AG08396 (cell line): ENCODE data around the gene C8B.
A peak's percentile ranks its signal among the peaks of the same experiment; 100 is the strongest.

Experiments used
- DNase-seq: peaks from one replicate; pipeline ENCODE4 v3.0.0; 2012; ENCODE audit warnings: low spot score, mixed read lengths

The C8B gene

DNA sequence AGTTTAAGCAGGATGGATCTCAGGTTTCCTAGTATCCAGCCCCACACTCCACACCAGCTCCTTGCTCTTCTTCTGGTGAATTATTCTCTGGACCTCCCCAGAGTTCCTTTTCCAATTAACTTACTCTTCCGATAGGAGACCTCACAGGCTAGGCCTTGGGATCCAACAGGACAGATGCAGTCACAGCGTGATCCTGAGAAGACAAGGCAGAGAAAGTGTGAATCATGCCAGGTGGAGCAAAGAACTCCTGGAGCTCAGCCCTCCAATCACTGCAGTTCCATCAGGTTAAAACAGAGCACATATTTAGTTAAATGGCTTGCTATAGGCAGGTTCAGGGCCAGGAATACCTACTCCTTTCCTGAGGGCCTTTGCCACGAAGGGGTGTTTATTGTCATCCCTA, 34.1 kb downstream of the C8B start:
- no peak for DNase-seq

DNA sequence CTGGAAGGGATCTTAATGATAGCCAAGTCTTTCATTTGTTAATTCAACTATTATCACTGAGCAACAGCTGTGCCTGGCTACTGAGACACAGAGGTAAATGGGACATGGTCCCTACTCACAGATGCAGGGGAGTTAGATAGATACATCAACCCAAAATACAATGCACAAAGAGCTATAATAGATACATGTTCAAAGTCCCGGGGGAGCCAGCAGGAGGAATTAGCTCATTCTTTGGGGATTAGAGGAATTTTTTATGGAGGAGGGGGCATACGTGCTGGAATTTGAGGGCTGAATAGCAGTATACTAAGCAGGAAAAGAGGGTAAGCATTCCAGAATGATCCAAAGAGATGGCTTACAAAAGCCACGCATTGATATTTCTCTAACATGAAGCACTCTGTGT, 34.6 kb downstream of the C8B start:
- DNase-seq: no peak

DNA sequence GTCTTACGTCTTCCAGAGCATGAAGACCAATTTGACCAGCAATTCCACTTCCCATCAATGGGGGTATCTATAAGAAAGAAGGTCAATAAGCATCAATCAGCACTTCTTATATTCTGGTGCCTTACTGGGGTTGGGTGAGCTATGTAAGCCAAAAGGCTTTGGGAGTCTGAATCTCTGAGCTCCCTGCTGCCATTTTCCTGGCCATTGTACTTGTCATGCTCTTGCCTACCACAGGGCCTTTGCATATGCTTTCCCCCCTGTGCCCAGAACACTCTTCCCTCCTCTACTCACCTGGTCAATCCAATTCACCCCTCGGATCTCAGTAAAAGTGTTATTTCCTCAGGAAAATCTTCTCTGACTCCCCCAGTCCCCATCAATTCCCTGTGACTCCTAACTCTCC, 36.3 kb downstream of the C8B start:
- DNase-seq: no peak

DNA sequence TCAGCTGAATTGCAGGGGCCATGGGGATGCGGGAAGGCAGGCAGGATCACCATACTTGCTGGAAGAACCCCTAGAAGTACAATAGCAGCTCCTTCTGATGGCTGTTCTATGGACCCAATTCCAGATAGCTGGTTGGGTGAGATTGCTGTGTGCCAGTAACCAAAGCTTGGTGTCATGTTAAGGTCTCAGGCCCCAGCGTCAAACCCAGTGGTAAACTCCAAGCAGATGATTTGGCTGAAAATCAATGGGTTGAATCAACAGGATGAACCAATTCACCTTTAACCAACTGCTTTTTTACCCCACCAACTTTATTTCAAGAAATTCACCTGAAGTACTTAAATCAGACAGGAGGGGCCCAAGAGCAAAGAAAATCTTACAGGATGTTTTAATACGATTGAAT, 37.8 kb downstream of the C8B start:
- no peak for DNase-seq

DNA sequence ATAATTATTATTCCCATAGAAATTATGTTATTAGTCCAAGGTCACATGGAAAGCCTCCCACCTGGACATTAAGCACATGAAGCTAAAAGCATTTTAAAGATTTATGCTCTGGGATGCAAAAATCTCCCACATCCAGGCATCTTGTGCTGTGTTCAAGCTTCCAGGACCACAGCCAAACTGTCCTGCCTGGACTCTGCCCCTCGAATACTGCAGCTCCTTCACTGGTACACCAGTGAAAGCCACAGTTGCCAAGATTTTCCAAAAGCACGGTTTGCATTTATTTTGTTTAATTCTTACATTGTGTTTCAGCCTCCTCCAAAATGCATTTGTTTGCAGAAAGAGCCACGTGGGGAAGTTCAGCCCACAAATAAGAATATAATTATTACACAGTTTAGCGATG, 38.6 kb downstream of the C8B start:
- DNase-seq: no peak

DNA sequence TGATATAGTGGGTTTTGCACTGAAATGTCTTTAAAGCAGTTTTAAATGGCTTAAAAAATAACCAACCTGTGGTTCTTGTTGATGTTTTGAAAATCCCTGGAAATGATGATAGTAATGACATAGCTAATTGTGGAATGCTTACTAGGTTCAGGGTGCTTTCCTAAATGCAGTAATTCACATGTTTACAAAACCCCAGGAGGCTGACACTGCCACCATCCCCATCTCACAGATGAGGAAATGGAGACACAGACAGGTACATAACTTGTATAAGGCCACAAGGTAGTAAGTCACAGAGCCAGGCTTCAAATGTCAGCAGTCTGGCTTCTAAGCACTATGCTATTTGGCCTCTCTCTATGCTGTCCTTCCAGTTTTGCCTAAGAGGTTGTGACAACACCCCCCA, 40.6 kb downstream of the C8B start:
- no peak for DNase-seq

DNA sequence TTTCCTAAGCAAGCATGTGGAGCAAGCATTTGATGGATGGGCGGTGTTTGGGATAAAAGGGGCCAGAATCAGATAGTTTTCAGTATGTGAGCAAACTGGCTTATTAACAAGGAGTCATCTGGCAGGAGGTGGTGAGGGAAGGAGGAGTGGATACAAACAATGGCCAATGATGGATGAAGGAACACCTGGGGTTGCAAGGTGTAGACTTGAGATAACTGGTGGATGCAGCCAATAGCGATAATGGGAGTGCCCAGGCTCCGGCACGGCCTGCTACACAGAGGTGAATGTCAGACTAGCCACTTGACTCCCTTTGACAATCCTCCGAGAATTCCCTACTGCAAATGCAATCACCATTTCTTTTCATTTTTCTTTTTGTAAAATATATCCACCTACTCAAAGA, 41.7 kb downstream of the C8B start:
- DNase-seq: no peak

DNA sequence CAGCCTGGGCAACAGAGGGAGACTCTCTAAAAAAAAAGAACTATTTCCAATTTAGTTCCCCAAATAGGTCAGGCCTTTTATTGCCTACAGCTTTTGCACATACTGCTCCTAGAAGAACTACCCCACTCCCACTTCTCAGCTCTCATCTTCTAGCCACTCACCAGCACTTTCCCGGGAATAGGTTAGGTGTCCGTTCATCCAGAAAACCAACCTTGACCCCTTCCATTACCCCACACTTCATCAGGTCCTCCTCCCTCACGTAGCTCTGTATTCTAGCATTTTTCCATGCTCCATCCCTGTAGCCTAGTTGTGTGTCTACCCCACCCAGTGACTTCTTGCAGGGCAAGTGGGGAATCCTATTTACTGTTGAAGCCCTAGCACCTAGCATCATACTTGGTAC, 42.6 kb downstream of the C8B start:
- no peak for DNase-seq

DNA sequence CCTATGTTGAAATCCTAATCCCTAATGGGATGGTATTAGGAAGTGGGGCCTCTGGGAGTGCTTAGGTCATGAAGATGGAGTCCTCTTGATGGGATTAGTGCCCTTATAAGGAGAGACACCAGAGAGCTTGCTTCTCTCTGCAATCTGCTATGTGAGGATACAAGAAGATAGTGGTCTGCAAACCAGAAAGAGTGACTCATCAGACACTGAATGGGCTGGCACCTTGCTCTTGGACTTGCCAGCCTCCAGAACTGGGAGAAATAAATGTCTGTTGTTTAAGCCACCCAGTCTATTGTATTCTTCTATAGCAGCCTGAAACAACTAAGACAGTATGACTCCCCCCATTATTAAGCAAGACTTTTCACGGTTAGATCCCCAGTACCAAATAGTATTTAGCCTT, 43.3 kb downstream of the C8B start:
- DNase-seq: no peak

DNA sequence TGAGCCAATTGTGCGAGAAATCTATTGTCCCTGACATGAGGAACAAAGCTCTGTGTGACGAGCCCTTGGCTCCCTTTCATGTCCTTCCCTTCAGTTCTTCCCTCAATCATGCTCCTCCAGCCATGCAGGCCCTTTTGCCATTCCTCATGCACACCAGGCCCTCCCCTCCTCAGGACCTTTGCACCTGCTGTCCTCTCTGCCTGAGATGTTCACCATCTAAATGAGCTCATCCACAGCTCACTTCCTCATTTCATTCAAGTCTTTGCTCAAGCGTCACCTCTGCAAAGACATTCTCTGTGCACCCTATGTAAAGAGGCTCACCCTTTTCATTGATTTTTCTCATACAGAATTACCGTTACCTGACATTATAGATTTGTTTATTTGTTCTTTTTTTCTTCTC, 43.7 kb downstream of the C8B start:
- DNase-seq: no peak

DNA sequence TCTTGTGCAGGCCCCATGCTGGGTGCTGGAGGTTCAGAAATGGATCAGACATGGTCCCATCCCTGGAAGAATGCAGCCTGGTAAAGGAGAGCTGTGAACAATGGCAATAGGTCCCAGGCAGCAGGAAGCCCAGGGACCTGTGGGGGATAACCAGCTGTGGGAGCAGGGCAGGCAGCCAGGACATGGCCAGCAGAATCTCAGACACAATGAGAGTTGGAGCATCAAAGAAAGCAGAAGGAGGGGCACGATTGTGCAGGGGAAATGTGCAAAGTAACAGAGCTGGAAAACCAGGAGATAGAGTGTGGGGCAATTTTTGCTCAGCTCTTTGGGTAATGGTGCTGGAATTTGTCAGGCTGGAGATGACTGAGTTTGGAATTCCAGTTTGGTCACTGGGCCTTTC, 44.3 kb downstream of the C8B start:
- no peak for DNase-seq

DNA sequence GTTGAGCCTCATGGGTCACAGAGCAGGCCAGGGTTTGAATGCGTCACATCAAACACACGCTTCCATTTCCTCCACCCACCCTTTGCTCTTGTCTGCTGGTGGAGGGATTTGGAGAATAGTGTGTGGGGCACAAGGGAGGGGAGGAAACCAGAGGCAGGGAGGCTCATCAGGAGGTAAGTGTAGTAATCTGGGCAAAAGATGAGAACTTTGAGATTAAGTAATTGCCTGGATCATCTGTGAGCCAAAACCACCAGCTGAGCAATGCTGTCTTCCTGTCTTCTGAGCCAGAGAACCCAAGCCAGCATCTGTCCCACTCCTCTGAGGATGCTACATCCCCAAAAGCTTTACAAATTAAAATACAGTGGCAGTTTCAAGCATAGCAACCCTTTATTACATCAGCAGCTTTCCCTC, 45.2 kb downstream of the C8B start:
- no peak for DNase-seq

DNA sequence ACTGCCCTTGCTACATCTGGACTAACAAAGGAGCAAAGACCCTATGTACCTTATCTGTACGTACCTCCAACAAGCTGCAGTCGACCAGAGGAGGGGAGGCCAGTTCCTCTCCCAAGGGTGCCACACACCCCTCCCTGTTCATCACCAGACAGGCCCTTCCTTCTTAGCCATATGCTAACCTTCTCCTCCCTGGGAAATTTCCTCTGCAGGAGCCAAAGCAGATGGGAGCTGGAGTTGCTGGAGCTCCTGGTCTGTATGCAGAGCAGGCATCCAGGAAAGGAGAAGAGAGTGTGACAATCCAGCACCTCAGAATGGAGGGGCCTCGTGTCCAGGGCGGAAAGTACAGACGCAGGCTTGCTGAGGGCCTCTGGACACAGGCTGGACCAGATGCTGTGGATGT, 48.5 kb downstream of the C8B start:
- DNase-seq: no peak

DNA sequence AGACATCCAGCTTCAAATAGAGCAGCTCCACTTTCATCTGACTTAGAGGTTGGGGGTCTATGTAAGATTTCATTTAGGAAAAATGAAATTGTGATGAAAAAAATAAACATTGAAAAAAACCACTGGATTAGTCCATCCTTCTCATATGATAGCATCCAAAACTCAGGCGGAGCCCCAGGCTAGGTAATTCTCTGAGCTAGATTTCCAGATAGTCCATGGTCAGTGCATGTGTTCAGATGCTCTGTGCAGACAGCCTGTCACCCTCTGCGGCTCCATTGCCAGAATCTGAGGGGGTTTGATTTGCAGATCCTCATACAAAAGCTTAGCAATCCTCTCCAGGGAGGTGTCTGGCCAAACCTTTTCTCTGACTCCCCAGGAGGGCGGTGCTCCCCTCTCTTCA, 49.2 kb downstream of the C8B start:
- no peak for DNase-seq

DNA sequence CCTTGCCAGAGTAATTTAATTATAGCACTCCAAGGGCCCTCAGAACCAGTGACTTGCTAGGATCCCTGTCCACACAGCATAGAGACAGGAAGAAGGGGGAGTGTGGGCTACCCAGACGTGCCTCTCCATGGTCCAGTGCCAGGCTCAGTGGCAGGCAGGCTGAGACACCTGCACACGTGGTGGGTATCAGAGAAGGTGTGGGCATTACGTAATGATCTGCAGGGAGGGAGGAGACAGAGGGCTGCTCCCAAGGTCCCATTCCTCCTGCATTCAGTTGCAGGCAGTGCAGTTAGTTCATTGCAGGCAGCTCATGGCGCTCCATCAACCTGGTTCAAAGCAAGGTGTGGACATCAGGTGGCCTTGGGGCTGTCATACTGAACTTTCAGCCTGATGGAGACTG, 49.9 kb downstream of the C8B start:
- DNase-seq: no peak

DNA sequence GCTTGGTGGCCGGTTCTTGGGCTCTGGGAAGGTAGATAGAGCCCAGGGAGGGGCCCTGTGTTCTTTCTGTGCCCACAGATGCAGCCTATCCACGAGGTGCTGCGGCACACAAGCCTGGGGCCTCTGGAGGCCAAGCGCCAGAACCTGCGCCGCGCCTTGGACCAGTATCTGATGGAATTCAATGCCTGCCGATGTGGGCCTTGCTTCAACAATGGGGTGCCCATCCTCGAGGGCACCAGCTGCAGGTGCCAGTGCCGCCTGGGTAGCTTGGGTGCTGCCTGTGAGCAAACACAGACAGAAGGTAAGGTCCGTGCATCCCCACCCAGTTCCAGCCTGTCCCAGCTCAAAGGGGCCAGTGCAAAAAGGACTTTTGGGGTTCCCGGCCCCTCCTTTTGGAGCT, 53.5 kb downstream of the C8B start:
- DNase-seq: no peak

DNA sequence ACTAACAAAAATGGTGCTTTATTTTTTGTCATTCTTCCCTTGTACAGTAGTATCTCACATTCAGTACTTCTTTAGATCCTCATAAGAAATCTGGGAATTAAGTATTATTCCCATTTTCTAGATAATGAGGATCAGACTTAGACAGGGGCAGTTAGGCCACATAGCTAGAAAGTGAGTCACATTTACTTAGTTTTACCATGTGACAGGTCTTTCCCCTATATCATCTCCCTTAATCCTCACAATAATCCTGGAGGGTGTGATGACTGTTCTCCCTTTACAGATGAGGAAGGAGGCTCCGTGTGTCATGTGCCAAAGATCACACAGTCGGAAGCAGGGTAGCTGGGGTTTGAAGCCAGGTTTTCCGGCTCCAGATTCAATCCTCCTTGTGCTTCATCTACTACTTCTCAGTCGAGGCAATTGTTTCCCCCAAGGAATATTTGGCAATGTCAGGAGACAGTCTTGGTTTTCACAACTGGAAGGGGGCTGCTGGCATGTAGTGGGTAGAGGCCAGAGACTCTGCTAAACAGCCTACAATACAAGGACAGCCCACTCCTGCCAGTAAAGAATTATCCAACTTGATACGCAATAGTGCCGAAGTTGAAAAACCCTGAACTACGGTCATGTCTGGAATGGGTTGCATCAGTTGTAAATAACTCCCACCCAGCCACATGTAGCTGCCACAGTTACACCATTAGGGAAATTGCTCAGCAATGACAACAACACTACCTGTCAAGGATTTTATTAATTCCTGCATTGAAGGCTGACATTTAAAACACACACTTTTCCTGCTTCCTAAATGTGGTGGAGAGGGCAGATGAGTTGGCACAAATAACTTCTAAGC, 54.5 kb downstream of the C8B start:
- no peak for DNase-seq

DNA sequence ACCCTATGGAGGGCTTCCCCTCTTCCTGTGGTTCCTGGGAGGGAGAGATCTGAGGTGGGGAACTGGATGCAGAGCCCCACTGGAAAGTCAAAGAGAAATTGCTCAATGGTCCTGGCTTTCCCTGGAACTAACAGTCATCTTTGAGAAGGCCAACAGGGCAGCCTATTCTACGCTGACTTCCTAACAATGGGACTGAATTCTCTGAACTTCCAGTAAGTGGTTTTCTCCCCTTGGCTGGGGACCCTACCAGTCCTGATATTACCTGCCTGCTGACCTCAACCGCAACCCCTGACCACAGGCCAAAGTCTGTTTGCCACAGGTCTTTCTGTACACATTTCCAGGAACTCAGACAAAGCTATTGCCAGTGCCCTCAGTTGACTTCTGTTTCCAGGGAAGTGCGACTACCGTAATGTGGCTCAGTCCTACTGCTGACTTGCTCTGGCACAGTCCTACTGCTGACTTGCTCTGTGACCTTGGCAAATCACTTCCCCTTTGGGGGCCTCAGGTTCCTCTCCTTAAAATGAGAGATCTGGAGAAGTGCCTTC, 55.3 kb downstream of the C8B start:
- DNase-seq: no peak

DNA sequence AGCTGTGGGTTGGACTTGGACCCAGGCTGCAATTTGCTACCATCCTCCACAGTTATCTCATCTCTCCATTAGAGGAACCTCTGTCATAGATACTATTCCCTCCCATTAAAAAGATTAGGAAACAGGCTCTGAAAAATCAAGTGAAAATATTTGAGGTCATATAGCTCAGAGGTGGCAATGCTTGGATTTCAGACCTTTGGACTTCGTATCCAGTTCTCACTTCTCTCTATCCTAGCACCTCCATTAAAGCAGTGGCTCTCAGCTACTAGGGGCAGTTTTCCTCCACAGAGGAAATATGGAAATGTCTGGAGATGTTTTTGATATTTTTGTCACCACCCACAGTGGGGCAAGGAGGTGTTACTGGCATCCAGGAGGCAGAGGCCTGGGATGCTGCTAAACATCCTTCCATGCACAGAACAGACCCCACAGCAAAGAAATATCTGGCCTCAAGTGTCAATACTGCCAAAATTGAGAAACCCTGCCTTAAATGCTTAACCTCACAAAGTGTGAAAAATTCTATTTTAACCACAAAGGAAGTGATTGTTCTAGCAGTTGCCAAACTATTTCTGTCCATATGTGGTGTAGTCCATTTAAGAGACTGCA, 57.1 kb downstream of the C8B start:
- no peak for DNase-seq

DNA sequence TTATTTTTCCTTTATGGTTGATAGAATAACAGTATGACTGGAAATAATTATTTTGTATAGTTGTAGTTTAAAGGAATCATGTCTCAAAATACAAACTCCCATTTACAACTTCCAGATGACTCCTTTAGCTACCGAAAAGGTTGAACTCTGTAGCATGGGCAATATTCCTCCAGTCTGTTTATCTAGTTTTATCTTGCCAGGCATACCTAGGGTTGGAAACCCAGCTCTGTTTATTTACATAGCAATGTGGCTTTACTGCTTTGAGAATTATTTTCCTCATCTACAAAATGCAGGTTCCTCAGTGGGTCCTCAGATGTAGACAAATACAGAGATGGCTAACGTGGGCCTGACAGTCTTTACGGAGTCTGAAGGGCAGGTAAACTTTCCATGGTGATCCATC, 60.1 kb downstream of the C8B start:
- no peak for DNase-seq

DNA sequence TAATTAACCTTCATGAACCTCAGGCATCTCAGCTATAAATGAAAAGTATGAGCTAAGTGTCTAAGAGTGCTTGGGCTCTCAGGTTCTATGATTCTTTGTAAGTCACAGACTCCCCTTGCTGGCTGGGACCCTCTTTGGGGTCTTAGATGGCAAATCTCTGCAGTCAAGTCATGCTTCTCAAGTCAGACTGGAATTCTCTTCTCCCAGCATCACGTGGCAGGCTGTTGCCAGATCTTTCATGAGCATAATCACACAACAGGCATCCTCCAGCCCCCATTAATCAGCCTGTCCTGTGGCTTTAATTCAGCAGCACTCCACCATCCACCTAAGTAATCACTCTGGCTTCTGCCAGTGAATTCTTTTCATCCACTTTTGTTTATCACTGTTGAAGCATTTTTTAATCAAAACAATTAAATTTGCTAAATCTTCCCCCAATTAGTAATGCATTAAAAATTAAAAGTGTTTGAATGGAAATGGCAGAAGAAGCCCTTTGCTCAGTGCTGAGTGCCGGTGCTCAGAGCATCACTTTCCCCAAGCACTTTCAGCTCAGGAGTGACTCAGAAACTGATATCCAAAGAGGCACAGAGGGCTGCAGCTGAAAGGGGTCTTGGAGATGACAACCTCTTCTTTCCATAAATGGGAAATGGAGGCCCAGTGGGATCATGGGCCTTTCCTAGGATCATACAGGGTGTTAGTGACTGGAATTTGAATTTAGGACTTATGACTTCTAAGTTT, 61.0 kb downstream of the C8B start:
- no peak for DNase-seq

DNA sequence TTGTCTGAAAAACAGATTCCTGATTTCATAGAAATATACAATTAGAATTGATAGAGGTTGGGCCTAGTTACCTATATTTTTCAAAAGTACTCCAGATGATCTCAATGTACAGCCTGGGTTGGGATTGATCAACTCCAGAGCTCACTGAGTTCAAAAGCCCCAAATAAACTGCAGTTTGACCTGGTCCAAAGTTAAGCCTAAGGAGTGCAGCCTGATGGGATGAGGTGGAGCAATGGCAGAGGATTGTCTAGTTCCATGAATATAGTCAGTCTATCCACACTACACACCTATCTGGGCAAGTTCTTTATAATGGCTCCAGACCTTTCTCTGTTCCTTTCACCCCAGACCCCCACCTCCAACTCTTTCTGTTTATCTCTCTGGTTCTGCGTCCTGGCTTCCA, 62.0 kb downstream of the C8B start:
- DNase-seq: no peak

DNA sequence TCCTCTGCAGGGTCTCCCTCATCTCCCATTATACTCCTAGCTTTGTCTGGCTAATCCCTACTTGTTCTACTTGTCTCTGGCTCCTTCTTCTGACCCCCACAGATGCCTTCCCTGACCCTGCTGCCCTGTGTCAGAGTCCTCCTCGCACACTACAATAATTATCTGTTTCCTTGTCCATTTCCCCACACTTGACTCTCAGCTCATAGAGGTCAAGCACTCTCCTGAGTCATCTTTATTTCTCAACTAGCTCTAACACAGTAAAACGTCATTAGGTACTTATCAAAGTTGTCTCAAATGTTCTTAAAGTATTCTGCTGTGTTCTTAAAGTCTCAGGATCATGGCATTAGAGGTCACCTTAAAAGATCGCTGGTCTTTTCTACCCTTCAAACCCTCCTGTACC, 64.1 kb downstream of the C8B start:
- DNase-seq: peak; percentile 29
